ENCODE results near the gene FREY1. TPM values are rescaled to one million over a fixed set of nuclear protein-coding genes. Genes with fewer than 3 reads are reported as not detected.

FREY1 gene
- total and polyA plus RNA-seq, 2 of the 13 experiments (the other 11 are each of a cell fraction or from before 2014, with no cell fraction given) = 0.44 to 0.73 TPM

DNA sequence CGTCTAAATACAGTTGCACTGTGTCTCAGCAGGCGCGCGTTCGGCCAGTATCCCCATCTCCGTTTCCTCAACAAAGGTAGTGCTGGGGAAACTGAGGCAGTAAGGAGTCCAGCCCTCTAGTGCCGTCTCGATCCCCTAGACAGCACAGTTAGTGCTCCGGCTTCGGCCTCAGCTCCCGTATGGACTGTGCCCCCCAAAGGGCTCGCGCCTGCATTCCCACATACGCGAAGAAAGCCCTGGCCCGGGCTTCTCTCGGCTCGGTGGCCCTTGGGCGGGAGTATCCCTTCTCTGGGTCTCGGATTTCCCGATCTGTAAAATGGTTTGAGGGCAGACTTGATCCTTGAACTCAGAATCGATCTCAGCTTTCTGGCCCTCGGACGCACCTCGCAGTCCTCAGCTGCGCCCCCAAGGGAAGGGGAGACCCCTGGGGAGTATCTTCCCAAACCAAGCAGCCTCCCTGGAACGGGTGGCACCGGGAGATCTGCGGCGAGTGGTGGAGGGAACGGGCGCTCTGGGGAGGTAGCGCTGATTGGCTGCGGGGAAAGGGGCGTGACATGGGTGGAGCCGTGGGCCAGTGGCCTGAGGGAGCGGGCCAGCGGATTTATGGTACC, 11.4 kb upstream of the FREY1 start (continued):
- TF ChIP-seq, protein P1, sequence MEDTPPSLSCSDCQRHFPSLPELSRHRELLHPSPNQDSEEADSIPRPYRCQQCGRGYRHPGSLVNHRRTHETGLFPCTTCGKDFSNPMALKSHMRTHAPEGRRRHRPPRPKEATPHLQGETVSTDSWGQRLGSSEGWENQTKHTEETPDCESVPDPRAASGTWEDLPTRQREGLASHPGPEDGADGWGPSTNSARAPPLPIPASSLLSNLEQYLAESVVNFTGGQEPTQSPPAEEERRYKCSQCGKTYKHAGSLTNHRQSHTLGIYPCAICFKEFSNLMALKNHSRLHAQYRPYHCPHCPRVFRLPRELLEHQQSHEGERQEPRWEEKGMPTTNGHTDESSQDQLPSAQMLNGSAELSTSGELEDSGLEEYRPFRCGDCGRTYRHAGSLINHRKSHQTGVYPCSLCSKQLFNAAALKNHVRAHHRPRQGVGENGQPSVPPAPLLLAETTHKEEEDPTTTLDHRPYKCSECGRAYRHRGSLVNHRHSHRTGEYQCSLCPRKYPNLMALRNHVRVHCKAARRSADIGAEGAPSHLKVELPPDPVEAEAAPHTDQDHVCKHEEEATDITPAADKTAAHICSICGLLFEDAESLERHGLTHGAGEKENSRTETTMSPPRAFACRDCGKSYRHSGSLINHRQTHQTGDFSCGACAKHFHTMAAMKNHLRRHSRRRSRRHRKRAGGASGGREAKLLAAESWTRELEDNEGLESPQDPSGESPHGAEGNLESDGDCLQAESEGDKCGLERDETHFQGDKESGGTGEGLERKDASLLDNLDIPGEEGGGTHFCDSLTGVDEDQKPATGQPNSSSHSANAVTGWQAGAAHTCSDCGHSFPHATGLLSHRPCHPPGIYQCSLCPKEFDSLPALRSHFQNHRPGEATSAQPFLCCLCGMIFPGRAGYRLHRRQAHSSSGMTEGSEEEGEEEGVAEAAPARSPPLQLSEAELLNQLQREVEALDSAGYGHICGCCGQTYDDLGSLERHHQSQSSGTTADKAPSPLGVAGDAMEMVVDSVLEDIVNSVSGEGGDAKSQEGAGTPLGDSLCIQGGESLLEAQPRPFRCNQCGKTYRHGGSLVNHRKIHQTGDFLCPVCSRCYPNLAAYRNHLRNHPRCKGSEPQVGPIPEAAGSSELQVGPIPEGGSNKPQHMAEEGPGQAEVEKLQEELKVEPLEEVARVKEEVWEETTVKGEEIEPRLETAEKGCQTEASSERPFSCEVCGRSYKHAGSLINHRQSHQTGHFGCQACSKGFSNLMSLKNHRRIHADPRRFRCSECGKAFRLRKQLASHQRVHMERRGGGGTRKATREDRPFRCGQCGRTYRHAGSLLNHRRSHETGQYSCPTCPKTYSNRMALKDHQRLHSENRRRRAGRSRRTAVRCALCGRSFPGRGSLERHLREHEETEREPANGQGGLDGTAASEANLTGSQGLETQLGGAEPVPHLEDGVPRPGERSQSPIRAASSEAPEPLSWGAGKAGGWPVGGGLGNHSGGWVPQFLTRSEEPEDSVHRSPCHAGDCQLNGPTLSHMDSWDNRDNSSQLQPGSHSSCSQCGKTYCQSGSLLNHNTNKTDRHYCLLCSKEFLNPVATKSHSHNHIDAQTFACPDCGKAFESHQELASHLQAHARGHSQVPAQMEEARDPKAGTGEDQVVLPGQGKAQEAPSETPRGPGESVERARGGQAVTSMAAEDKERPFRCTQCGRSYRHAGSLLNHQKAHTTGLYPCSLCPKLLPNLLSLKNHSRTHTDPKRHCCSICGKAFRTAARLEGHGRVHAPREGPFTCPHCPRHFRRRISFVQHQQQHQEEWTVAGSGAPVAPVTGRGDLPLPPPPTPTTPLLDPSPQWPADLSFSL (CRISPR knock-in tag; IDR thresholded peaks at IDR 0.05) = 0 out of 2 replicates have a peak, but pooled peaks have one; percentile 49
- TF ChIP-seq SNAI1 (CRISPR knock-in tag; IDR thresholded peaks at IDR 0.05; ENCODE audit: borderline replicate concordance) (0 out of 2 replicates have a peak, but pooled peaks have one; percentile 59), HES4 (CRISPR knock-in tag; IDR thresholded peaks at IDR 0.05; ENCODE audit: borderline replicate concordance) (peak; percentile 42; the same call in 1 of the 2 replicates), ZNF546 (CRISPR knock-in tag; conservative IDR thresholded peaks at IDR 0.05) (peak; percentile 11; the same call in 1 of the 2 replicates), GATA4 (IDR thresholded peaks at IDR 0.05; ENCODE audit: borderline replicate concordance, low read depth) (0 out of 2 replicates have a peak, but pooled peaks have one; percentile 22), SP1 (IDR thresholded peaks at IDR 0.05) (no peak), SP1 (CRISPR knock-in tag; IDR thresholded peaks at IDR 0.05) (peak; percentile 59), SKI (IDR thresholded peaks at IDR 0.05; ENCODE audit: partially characterized antibody) (no peak), NR2F6 (IDR thresholded peaks at IDR 0.05) (no peak), NR2F6 (CRISPR knock-in tag; IDR thresholded peaks at IDR 0.05) (no peak; the same call in 1 of the 2 replicates), U2AF1 (optimal IDR thresholded peaks at IDR 0.05; ENCODE audit: low read depth, low read length) (peak; percentile 45)
- TF ChIP-seq, protein P2, sequence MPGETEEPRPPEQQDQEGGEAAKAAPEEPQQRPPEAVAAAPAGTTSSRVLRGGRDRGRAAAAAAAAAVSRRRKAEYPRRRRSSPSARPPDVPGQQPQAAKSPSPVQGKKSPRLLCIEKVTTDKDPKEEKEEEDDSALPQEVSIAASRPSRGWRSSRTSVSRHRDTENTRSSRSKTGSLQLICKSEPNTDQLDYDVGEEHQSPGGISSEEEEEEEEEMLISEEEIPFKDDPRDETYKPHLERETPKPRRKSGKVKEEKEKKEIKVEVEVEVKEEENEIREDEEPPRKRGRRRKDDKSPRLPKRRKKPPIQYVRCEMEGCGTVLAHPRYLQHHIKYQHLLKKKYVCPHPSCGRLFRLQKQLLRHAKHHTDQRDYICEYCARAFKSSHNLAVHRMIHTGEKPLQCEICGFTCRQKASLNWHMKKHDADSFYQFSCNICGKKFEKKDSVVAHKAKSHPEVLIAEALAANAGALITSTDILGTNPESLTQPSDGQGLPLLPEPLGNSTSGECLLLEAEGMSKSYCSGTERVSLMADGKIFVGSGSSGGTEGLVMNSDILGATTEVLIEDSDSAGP (CRISPR knock-in tag; IDR thresholded peaks at IDR 0.05; ENCODE audit: borderline replicate concordance) = peak; percentile 14; the same call in 1 of the 2 replicates
- TF ChIP-seq, protein P3, sequence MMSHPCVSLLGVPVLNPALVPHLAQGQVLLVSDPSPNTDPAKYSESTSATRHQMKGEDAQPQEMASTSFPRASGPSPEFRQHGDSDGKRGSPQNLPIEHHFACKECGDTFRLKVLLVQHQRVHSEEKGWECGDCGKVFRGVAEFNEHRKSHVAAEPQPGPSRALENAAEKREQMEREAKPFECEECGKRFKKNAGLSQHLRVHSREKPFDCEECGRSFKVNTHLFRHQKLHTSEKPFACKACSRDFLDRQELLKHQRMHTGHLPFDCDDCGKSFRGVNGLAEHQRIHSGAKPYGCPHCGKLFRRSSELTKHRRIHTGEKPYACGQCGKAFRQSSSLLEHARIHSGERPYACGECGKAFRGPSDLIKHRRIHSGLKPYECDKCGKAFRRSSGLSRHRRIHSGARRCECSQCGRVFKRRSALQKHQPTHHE (CRISPR knock-in tag; IDR thresholded peaks at IDR 0.05; ENCODE audit: borderline replicate concordance) = peak; percentile 57; the same call in 1 of the 2 replicates
- TF ChIP-seq, protein P4, sequence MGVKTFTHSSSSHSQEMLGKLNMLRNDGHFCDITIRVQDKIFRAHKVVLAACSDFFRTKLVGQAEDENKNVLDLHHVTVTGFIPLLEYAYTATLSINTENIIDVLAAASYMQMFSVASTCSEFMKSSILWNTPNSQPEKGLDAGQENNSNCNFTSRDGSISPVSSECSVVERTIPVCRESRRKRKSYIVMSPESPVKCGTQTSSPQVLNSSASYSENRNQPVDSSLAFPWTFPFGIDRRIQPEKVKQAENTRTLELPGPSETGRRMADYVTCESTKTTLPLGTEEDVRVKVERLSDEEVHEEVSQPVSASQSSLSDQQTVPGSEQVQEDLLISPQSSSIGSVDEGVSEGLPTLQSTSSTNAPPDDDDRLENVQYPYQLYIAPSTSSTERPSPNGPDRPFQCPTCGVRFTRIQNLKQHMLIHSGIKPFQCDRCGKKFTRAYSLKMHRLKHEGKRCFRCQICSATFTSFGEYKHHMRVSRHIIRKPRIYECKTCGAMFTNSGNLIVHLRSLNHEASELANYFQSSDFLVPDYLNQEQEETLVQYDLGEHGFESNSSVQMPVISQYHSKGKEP (CRISPR knock-in tag; IDR thresholded peaks at IDR 0.05) = no peak
